GM18868 (cell line): ENCODE measurements around the gene ZNF200.
A peak's percentile ranks its signal among the peaks of the same experiment; 100 is the strongest.
"Not testable (repeated sequence)": the region's sequence is repeated elsewhere in the genome, so short reads cannot be mapped to it uniquely, and the experiment has no call there.

ENCODE experiments used
- ATAC-seq: cut with Tn5 transposase; IDR thresholded peaks from one replicate; pipeline ENCODE4 v1.9.1; 2021; ENCODE audit warnings: mild to moderate bottlenecking, moderate library complexity; ENCODE audit not compliant: unreplicated experiment

The ZNF200 gene, protein sequence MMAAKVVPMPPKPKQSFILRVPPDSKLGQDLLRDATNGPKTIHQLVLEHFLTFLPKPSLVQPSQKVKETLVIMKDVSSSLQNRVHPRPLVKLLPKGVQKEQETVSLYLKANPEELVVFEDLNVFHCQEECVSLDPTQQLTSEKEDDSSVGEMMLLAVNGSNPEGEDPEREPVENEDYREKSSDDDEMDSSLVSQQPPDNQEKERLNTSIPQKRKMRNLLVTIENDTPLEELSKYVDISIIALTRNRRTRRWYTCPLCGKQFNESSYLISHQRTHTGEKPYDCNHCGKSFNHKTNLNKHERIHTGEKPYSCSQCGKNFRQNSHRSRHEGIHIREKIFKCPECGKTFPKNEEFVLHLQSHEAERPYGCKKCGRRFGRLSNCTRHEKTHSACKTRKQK

DNA sequence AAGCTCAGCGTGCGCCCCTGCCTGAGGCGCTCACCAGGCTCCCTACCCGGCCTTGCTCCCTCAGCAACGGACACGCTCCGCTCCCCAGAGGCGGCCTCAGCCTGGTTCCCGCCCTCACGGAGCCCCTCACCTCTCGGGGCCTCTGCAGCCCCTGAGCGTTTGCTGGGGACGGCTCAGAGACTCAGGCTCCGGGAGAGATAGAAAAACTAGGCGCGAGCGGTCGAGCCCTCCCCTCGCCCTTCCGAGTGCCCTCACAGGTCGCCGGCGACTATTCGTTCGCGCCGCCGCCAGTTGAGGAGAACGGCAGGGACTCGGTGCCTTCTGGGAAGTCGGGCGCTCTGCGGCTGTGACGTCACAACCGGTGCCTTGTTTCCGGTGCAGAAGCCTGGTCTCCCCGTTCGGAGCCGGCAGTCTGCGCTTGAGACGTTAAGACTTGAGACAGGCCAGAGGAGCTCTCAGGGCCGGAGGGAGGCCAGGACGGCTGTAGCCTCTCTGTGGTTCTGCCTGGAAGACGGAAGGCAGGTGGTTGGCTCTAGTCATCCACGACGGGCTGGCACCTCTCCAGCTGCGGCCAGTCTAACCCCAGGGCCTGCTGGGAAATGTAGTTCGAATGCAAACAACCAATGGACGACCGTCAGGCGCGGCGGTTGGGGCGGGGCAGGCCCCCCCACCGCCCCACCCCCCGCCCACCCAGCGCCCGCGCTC lies at the start of gene ZNF200:
Gene ZNF200, minus strand, starts transcription at position 302 of the 705 bp plus-strand sequence. CDS start 1,403 bp downstream, outside the sequence.
- ATAC-seq = peak; percentile 91

DNA sequence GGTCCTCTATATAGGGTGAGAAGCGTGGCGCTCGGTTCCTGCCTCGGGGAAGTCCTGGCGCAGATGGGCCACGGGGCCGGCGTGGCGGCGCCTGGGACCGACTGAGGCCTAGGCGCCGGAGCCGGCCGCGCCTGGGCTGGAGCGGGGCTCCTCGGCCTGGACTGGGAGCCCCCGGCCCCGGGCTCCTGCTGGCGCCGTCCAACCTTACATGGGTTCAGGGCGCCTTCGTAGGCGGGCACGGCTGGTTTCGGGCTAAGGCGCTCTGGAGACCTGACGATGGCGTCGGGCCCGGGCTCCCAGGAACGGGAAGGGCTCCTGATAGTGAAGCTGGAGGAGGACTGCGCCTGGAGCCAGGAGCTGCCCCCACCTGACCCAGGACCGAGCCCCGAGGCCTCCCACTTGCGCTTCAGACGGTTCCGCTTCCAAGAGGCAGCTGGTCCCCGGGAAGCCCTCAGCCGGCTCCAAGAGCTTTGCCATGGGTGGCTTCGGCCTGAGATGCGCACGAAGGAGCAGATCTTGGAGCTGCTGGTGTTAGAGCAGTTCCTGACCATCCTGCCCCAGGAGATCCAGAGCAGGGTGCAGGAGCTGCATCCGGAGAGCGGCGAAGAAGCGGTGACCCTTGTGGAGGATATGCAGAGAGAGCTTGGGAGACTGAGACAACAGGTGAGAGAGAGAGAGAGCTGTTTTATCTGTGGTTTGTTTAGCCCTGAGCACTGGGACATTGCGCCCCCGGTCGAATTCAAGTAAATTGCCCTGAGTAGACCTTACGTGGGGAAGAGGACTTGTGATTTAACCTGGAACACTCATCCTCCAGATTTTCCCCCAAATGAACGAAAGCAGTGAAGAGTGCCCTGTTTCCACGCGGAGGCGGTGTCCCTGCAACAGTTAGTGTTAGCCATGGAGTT lies 48.8 kb upstream of the ZNF200 start:
- ATAC-seq = no peak

DNA sequence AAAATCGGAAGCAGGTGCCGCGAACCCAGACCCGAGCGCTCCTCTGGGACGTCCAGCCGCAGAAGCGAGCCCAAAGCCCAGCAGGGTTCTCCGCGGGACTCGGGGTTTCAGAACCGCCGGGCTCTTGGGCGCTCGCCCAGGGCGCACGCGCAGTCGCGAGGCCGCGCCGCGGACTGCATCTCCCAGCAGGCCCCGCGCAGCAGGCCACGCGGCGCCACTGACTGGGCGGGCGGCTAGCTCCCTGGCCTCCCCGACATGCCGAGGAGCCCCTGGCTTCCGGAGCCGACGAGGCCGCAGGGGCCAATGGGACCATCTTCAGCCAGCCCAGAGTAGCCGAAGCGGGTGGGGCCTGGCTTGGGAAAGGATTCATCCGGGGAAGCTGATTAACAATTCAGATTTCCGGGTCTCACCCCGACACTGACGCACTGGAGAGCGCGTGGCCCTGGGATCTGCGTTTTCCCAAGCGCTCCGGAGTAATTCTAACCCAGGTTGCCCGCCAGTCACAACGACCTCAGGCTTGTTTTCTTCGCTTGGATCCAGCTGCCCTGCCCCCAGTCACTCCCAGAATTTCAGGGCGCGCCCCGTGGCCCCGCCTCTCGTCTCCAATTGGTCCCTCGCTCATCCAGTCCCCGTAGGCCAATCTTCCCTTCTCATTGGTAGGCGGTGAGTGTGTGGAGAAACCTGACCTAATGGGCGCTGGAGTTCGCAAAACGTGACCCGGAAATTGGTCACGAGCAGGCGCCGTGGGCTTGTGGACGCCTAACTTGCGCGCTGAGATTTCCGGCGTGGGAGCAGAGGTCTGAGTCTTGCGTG lies 48.0 kb upstream of the ZNF200 start, which contains the start of gene ZNF263:
Gene ZNF263, plus strand, starts transcription at position 762 of the 813 bp plus-strand sequence. CDS start 328 bp downstream, outside the sequence.
- peak; percentile 82 for ATAC-seq

DNA sequence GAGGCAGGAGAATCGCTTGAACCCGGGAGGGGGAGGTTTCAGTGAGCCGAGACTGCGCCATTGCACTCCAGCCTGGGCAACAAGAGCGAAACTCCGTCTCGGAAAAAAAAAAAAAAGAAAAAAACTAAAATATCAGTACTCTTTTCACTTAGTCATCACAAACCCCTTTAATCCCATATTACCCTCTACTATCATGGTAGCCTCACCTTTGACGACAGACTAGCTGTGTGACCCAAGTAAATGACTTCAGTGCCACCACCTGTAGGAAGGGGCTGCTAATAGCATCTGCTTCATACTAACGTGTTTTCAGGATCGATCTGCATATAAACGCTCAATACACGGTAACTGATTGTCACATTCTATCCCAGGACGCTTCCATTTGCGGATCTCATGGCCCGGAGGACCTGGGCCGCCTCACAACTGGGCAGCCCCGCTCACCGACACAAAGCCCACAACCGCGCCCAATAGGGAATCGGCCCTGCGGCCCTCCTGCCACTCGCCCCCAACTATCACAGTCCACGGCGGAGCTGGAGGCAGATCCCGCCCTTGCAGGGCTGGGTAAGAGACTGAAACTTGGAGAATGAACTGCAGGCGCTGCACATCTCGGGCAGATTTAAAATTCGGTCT lies 47.3 kb upstream of the ZNF200 start:
- ATAC-seq = peak; percentile 26

DNA sequence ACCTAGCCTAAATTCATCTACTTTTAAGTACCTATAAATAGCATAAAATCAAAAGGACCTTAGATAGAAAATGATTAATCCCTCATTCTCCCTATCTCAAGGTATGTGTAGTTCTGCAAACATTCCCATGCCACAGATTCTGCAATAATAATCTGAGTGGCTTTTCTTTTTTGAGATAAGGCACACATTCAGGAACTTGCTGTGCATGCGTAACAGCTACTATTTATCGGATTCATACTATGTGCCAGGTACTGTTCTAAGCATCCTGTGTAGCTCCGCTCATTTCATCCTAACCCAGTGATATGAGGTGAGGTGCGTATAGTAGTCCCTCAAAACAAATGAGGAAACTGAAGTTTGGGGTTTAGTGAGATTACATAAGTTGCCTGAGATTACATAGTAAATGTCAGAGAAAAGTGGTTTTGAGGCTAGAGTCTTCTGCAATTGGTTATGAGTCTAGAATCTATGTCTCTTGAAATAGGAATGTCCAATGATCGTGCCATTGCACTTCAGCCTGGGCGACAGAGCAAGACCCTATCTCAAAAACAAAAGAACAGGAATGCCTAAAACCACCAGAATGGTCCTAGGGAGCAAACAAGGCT lies 46.4 kb upstream of the ZNF200 start:
- ATAC-seq = no peak

DNA sequence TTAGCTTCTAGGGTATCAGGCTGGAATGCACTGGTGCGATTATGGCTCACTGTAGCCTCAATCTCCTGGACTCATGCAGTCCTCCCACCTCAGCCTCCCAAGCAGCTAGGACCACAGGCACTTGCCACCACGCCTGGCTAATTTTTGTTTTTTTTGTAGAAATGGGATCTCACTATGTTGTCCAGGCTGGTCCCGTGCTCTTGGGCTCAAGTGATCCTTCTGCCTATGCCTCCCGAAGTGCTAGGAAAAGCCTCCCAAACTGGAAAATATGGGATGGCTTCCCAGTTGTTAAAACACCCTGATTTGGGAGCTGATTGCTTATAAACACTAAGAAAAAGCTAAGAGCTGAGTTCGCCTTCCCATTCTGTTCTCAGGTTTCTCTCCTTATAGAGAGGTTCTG lies 41.7 kb upstream of the ZNF200 start:
- ATAC-seq = no peak

DNA sequence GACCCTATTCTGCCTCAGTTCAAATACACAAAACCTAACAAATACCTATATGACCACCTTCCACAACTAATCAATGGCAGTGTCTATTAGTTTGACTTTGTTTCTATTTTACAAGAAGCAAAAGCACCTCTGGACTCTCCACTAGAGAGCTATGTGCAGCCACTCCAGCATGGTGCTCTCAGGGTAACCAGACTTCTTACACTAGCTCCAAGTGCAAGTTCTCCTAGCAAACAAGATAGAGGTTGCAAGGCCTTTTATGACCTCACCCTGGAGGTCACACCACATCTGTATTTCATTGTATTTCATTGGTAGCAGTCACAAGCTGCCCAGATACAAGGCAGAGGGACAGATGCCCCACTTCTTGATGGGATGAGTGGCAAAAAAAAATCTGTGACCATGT lies 40.0 kb upstream of the ZNF200 start:
- no peak for ATAC-seq

DNA sequence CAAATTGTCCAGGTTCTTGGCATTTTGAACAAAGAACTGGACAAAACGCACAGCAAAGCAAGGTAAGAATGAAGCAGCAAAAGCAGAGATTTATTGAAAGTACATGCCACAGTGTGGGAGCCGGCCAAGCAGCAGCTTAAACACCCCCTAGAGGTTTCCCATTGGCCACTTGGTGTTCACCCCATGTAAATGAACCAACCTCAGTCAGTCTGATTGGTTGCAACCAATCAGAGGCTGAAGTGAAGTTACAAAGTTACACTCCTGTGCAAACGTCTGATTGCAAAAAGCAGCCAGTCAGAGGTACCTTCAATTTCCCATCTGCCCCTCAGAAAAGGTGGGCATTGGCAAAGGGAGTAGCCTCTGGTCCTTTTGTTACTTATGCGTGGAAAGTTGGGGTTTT lies 39.5 kb upstream of the ZNF200 start:
- ATAC-seq = no peak

DNA sequence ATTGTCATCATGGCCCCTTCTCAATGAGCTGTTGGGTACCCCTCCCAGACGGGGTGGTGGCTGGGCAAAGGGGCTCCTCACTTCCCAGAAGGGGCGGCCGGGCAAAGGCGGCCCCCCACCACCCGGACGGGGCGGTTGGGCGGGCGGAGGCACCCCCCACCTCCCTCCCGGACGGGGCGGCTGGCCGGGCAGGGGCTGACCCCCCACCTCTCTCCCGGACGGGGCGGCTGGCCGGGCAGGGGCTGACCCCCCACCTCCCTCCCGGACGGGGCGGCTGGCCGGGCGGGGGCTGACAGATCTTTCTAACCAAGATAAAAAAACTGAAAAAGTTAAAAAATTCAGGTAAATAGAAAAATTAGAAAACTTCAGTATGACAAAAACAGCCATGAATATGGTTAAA lies 36.3 kb upstream of the ZNF200 start:
- ATAC-seq = not testable (repeated sequence)

DNA sequence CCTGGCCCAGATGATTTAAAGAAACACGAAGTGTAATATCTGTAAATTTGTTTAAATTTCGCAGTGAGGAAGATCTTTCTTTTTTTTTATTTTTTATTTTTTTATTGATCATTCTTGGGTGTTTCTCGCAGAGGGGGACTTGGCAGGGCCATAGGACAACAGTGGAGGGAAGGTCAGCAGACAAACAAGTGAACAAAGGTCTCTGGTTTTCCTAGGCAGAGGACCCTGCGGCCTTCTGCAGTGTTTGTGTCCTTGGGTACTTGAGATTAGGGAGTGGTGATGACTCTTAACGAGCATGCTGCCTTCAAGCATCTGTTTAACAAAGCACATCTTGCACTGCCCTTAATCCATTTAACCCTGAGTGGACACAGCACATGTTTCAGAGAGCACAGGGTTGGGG lies 35.8 kb upstream of the ZNF200 start:
- not testable (repeated sequence) for ATAC-seq

DNA sequence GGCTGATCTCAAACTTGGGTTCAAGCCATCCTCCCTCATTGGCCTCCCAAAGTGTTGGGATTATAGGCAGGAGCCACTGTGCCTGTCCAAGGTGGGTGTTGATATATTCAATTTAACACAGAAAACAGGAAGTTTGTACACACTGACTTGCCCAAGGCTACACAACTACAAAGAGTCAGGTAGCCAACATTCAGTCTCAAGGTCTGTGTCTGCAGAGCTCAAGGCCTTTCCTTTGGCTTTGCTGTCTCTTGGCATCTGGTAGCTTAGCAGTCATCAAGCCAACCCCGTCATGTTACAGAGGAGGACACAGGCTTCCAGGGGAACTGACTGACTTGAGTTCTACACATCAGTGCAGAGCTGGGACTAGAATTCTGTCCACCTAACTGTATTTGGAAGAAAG lies 33.3 kb upstream of the ZNF200 start:
- ATAC-seq = no peak

DNA sequence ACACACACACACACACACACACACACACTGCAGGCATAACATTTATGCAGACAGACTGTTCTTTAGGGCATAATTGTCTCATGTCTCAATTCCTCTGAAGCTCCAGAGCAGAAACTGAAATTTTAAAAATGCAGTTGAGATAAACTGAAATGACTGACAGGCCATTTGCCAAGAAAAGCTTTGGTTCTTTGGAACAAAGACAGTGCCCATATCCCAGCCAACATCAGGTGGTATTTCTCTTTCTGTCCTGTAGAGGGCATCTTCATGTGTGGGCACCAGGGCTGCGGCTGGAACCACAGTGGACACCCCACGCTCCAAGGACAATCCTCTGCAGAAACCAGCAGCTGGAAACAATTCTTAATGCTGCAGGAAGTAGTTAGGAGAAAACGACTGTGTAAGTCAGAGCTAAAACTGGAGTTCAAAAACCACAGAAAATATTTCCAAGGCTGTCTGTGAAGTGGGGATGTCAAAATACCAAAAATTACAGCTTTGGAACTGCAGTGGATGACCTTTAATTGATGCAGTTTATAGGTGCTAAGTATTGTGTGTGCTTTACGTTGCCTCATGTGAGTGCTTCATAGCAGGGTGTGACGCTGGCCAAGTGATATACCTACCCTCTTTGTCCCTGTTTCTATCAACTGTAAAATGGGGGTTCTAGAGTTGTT lies 32.0 kb upstream of the ZNF200 start:
- no peak for ATAC-seq

DNA sequence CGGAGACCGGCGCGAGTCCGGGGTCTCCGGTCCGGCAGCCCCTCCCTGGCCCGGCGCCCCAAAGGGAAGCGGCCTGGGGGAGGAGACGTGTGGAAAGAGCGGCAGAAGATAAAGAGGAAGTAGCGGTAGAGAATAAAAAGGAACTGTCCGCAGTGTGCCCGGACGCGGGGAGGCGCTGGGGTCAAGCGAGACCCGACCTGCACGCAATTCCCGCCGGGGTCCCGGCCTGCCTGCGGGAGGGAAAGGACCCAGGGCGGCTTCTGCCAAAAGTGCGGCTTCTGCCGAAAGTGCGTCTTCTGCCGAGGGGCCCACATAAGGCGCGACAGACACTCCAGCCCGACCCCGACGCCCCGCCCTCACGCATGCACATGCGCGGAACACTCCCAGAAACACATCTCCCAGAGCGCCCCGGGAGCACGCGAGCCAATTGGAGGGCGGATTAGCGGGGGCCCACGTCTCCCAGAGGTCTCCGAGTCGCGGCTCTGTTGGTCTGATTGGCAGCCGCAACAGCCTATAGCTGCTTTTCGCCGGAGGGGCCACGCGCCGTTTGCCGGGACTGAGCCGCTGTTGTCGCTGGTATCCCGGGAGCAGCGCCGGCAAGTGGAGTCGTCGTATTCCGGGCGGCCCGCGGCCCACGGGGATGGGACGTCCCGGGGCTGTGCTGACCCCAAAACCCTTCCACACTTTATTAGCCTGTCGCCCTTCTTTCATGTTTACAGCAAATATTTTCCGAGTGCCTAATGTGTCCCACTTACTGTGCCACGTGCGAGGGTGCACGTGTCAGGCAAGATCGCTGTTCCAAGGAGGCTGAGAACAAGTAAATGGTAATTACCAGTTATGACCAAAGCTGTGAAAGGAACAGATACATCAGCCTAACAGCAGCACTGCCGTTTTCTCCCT lies 29.4 kb upstream of the ZNF200 start:
- ATAC-seq = peak; percentile 90

DNA sequence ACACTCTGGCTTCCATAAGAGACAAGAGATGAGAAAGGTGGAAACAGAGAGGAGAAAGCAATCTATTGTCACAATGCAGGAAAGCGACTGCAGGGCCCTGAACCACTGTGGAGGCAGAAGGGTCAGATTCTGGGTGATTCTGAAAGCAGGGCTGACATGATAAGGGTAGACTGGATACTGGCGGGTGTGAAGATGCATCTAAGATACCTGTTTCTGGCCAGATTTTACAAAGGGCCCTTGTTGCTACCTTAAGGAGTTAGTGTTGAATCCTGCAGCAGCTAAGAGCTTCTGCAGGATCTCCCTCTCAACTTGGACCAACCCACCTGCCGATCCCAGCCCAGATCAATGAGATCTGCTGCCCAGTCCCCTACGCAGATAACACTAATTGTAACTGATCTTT lies 27.6 kb upstream of the ZNF200 start:
- ATAC-seq = no peak

DNA sequence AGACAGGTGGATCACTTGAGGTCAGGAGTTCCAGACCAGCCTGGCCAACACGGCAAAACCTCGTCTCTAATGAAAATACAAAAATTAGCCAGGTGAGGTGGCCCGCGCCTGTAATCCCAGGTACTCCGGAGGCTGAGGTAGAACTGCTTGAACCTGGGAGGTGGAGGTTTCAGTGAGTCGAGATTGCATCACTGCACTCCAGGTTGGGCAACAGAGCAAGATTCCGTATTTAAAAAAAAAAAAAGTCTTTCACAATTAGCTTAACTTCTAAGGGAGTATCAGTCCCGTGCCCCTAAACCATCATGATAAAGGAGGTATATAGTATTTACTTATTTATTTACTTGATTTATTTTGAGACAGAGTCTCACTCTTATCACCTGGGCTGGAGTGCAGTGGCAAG lies 24.9 kb upstream of the ZNF200 start:
- ATAC-seq = no peak

DNA sequence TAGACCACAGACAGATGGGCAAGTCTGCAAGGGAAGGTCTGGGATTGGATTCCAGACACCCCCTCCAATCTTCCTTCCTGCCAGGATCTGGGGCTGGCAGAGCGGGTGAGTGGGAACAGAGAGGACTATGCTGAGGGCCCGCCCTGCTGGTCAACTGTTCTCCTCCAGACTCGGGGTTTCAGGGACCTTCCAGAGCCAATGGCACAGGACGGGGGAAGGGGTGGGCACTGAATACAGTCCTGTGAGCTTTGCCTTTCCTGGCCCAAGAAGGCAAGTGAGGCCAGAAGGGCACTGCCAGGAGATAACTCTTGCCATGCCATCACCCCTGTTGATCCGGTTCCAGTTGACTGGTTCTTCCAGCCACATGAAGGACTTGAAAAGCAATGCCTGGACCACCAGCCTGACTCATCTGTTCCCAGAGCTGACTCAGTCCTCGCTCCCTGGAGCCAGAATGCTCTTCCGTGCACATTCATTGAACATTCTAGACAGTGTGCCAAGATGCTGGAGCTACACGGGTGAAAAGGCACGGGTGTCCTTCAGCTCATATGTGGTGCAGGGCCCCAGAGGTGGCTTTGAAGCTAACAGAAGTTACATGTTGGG lies 22.0 kb upstream of the ZNF200 start:
- ATAC-seq = no peak

DNA sequence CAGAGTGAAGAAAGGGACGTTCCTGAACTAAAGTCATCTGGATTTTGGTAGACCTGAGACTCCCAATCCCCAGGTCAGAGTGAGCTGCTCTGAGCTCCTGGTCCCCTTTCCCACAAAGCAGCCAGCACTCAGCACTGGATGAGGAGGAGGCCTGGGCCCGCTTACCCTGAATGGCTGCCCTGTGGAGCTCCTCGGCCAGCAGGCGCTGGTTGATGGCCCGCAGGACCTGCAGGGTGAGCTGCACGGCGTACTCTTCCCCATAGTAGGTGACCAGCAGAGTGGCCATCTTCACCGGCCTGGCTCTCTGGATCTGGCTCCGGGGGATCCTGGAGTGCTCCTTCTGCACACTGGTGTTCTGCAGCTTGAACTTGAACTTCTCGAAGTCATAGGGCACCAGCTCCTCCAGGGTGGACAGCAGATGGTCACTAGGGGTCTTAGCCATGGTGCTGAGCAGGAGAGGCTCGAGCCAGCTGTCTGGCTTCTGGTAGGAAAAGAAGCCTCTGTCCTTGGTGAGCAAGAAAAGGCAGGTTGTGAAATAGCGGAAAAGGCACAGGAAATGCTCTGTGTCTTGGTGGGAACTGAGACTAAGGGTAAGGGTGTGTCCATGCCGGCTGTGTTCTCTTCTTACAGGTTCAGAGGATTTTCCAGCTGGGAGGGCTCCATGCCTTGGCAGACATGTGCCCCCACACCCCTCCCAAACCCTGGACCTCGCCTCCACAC lies 21.3 kb upstream of the ZNF200 start, which contains the start of gene MEFV:
Gene MEFV, minus strand, starts transcription at position 488 of the 720 bp plus-strand sequence. Its CDS starts 46 bp downstream, at position 442.
- ATAC-seq = no peak
